Islet precursor cell (in vitro differentiated cells): ENCODE results near the gene TMEM89.

Source experiments
- DNase-seq: peaks from one replicate; pipeline ENCODE4 v3.0.0-alpha.2; 2018

Gene TMEM89

GRCh38 chr3:48609088-48610005 is 12.2 kb downstream of the TMEM89 start, which contains the start of gene UQCRC1:
Gene UQCRC1 (minus strand): TSS chr3:48609646. CDS start chr3:48609620, 26 bp downstream.
- DNase-seq: peak; percentile 97

GRCh38 chr3:48607519-48607918 is 14.1 kb downstream of the TMEM89 start:
- no peak for DNase-seq

- DNase-seq: no peak
Measured at GRCh38 chr3:48601622-48601994, 20.0 kb downstream of the TMEM89 start.

GRCh38 chr3:48600711-48601621 is 20.6 kb downstream of the TMEM89 start:
- no peak for DNase-seq

- no peak for DNase-seq
Measured at GRCh38 chr3:48599509-48600285, 21.9 kb downstream of the TMEM89 start.

- no peak for DNase-seq
Measured at GRCh38 chr3:48599077-48599501, 22.5 kb downstream of the TMEM89 start.

- DNase-seq: peak; percentile 99
Measured at GRCh38 chr3:48598323-48599076, 23.1 kb downstream of the TMEM89 start.

- no peak for DNase-seq
Measured at GRCh38 chr3:48597408-48597800, 24.2 kb downstream of the TMEM89 start.

GRCh38 chr3:48596676-48597407 is 24.7 kb downstream of the TMEM89 start:
- DNase-seq: no peak

- no peak for DNase-seq
Measured at GRCh38 chr3:48596157-48596556, 25.4 kb downstream of the TMEM89 start.

- peak; percentile 99 for DNase-seq
Measured at GRCh38 chr3:48595526-48596121, 25.9 kb downstream of the TMEM89 start.

- no peak for DNase-seq
Measured at GRCh38 chr3:48595075-48595525, 26.5 kb downstream of the TMEM89 start, which contains the start of gene COL7A1. Gene COL7A1 (minus strand): TSS chr3:48595329. CDS start chr3:48595159, 170 bp downstream.

GRCh38 chr3:48594417-48595049 is 27.0 kb downstream of the TMEM89 start:
- no peak for DNase-seq

- DNase-seq: no peak
Measured at GRCh38 chr3:48593337-48593736, 28.2 kb downstream of the TMEM89 start.

- DNase-seq: peak; percentile 80
Measured at GRCh38 chr3:48592519-48593087, 29.0 kb downstream of the TMEM89 start.

GRCh38 chr3:48591886-48592518 is 29.6 kb downstream of the TMEM89 start:
- DNase-seq: no peak

- DNase-seq: no peak
Measured at GRCh38 chr3:48591436-48591835, 30.1 kb downstream of the TMEM89 start.

GRCh38 chr3:48588230-48588629 is 33.3 kb downstream of the TMEM89 start:
- no peak for DNase-seq

- no peak for DNase-seq
Measured at GRCh38 chr3:48587686-48588085, 33.9 kb downstream of the TMEM89 start.
